Measurements from ENCODE around the gene P2RX1.

Gene P2RX1

GRCh38 chr17:3917391-3917931 is 1.2 kb upstream of the P2RX1 start:
- Histone ChIP-seq H3K9ac (ENCODE audit: low read length) (no peak overlapping the region), H3K4me3 (ENCODE audit: low read length) (peak overlapping the region; percentile 27), H3K27ac (ENCODE audit: low read depth, low read length) (peak overlapping the region; percentile 61), H3K27me3 (ENCODE audit: control insufficient read depth, insufficient read depth, low read length) (no peaks in the 10 kb centered on the region), H3K4me1 (ENCODE audit: control insufficient read depth, insufficient read depth, low read length) (peaks cover 4% of the 10 kb centered on the region), H3K36me3 (ENCODE audit: control insufficient read depth, insufficient read depth, low read length) (no peaks in the 10 kb centered on the region)

DNA sequence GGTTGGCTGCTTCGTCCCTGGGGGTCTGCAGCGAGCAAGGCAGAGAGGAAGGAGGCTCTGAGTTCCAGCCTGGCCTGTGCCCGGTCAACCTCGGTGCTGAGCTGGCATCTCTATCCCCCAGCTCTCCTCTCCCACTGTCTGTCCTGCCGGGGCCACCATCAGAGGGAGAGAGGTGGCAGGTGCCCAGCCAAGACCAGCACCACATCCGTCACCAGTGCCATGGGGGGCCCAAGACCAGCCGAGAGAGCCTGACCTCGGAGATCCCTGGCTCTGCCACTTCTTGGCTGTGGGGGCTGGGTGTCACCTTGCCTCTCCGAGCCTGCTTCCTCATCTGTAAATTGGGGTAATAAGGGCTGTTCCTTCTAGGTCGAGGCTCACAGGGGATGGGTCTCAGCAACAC is 560 bp upstream of the P2RX1 start:
- Histone ChIP-seq H3K27ac (ENCODE audit: low read depth, low read length) (peak overlapping the region; percentile 61), H3K4me1 (ENCODE audit: control insufficient read depth, insufficient read depth, low read length) (peaks cover 4% of the 10 kb centered on the region), H3K9ac (ENCODE audit: low read length) (no peak overlapping the region), H3K4me3 (ENCODE audit: low read length) (peak overlapping the region; percentile 27), H3K36me3 (ENCODE audit: control insufficient read depth, insufficient read depth, low read length) (no peaks in the 10 kb centered on the region), H3K27me3 (ENCODE audit: control insufficient read depth, insufficient read depth, low read length) (no peaks in the 10 kb centered on the region)

- Histone ChIP-seq H3K27ac (ENCODE audit: low read depth, low read length) (peak overlapping the region; percentile 37), H3K4me3 (ENCODE audit: low read length) (peak overlapping the region; percentile 47), H3K9ac (ENCODE audit: low read length) (no peak overlapping the region), H3K27me3 (ENCODE audit: control insufficient read depth, insufficient read depth, low read length) (no peaks in the 10 kb centered on the region), H3K4me1 (ENCODE audit: control insufficient read depth, insufficient read depth, low read length) (peaks cover 4% of the 10 kb centered on the region), H3K36me3 (ENCODE audit: control insufficient read depth, insufficient read depth, low read length) (no peaks in the 10 kb centered on the region)
Measured at GRCh38 chr17:3915581-3915994, 677 bp downstream of the P2RX1 start.

- Histone ChIP-seq H3K9ac (ENCODE audit: low read length) (peak overlapping the region; percentile 8), H3K4me3 (ENCODE audit: low read length) (peak overlapping the region; percentile 22), H3K27me3 (ENCODE audit: control insufficient read depth, insufficient read depth, low read length) (no peaks in the 10 kb centered on the region), H3K36me3 (ENCODE audit: control insufficient read depth, insufficient read depth, low read length) (no peaks in the 10 kb centered on the region), H3K27ac (ENCODE audit: low read depth, low read length) (peak overlapping the region; percentile 56), H3K4me1 (ENCODE audit: control insufficient read depth, insufficient read depth, low read length) (peaks cover 4% of the 10 kb centered on the region)
Measured at GRCh38 chr17:3914312-3914670, 2.0 kb downstream of the P2RX1 start.

GRCh38 chr17:3913531-3914311 is 2.5 kb downstream of the P2RX1 start:
- peaks cover 2% of the 10 kb centered on the region for H3K4me1 ChIP-seq (ENCODE audit: control insufficient read depth, insufficient read depth, low read length)
- H3K9ac ChIP-seq (ENCODE audit: low read length), result peak overlapping the region; percentile 8
- H3K4me3 ChIP-seq (ENCODE audit: low read length), result peak overlapping the region; percentile 22
- no peaks in the 10 kb centered on the region for H3K27me3 ChIP-seq (ENCODE audit: control insufficient read depth, insufficient read depth, low read length)
- H3K27ac ChIP-seq (ENCODE audit: low read depth, low read length), result peak overlapping the region; percentile 56
- H3K36me3 ChIP-seq (ENCODE audit: control insufficient read depth, insufficient read depth, low read length), result no peaks in the 10 kb centered on the region

GRCh38 chr17:3912827-3913226 is 3.4 kb downstream of the P2RX1 start:
- H3K4me3 ChIP-seq (ENCODE audit: low read length), result no peak overlapping the region
- H3K36me3 ChIP-seq (ENCODE audit: control insufficient read depth, insufficient read depth, low read length), result no peaks in the 10 kb centered on the region
- H3K4me1 ChIP-seq (ENCODE audit: control insufficient read depth, insufficient read depth, low read length), result no peaks in the 10 kb centered on the region
- H3K27me3 ChIP-seq (ENCODE audit: control insufficient read depth, insufficient read depth, low read length), result no peaks in the 10 kb centered on the region
- no peak overlapping the region for H3K27ac ChIP-seq (ENCODE audit: low read depth, low read length)
- no peak overlapping the region for H3K9ac ChIP-seq (ENCODE audit: low read length)

DNA sequence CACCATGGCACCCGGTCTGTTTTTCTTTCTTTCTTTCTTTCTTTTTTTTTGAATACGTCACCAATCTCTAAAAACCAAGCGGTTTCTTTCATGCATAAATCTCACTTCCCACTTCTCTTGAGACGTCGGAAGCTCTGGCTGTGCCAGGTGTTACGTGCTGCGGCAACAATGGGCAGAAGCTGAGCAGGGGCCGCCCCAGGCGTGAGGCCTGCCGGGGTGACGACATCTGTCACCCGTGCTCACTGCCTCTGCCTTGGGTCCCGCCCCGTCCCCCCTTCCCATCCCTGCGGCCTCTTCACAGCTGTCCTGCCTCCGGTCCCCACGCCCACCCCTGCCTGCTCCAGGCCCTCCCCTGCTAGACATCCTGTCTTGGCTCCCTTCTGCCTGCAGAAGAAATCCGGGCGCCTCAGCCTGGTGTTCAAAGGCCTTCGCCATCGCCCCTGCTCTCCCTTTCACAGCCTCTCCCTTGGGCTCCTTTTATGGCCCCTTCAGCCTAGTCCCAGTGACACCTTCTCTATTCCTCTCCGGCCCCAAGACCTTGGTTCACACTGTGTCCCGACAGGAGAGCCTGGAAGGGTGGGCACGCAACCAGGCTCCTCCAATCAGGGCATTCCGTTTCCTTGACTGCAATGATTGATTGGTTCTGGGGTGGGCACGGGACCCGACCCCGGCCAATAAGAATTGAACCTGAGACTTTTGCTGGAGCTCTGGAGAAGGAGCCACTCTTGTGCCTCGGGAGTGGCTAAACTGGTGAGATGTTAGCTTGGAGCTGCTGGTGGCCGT is 4.8 kb downstream of the P2RX1 start:
- Histone ChIP-seq H3K4me1 (ENCODE audit: control insufficient read depth, insufficient read depth, low read length) (no peaks in the 10 kb centered on the region), H3K36me3 (ENCODE audit: control insufficient read depth, insufficient read depth, low read length) (no peaks in the 10 kb centered on the region), H3K4me3 (ENCODE audit: low read length) (no peak overlapping the region), H3K27ac (ENCODE audit: low read depth, low read length) (no peak overlapping the region), H3K27me3 (ENCODE audit: control insufficient read depth, insufficient read depth, low read length) (no peaks in the 10 kb centered on the region), H3K9ac (ENCODE audit: low read length) (no peak overlapping the region)

DNA sequence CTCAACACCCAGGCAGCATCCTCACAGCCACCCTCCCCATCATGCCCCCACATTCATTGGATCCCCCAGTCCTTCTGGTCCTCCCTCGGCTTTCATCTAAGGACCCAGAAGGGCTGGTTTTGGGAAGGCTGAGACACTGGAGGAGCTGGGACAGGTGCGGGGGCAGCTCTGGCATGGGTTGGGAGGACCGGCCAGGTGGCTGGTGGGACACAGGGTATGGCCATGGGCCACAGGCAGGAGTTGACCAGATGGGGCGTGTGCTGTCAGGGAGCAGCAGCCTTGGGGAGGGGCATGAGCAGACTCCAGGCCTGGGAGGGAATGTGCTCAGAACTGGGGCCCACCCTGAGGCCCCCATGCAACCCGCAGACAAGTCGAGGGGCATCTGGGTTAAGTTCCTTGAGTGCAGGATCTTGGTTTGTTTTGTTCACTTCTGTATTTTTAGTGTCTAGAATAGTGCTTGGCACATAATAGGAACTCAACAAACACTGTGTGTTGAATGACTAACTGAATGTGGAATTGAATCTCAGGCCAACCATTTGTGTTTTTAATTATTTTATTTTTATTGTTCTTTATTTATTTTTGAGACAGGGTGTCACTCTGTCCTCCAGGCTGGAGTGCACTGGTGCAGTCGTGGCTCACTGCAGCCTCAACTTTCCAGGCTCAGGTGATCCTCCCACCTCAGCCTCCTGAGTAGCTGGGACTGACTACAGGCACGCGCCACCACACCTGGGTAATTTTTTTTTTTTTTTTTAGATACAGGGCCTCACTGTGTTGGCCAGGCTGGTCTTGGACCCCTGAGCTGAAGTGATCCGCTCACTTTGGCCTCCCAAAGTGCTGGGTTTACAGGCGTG is 5.6 kb downstream of the P2RX1 start:
- Histone ChIP-seq H3K36me3 (ENCODE audit: control insufficient read depth, insufficient read depth, low read length) (no peaks in the 10 kb centered on the region), H3K9ac (ENCODE audit: low read length) (no peak overlapping the region), H3K27me3 (ENCODE audit: control insufficient read depth, insufficient read depth, low read length) (no peaks in the 10 kb centered on the region), H3K27ac (ENCODE audit: low read depth, low read length) (no peak overlapping the region), H3K4me1 (ENCODE audit: control insufficient read depth, insufficient read depth, low read length) (no peaks in the 10 kb centered on the region), H3K4me3 (ENCODE audit: low read length) (no peak overlapping the region)

- no peak overlapping the region for H3K4me3 ChIP-seq (ENCODE audit: low read length)
- H3K9ac ChIP-seq (ENCODE audit: low read length), result no peak overlapping the region
- H3K27ac ChIP-seq (ENCODE audit: low read depth, low read length), result no peak overlapping the region
- H3K36me3 ChIP-seq (ENCODE audit: control insufficient read depth, insufficient read depth, low read length), result no peaks in the 10 kb centered on the region
- H3K4me1 ChIP-seq (ENCODE audit: control insufficient read depth, insufficient read depth, low read length), result no peaks in the 10 kb centered on the region
- no peaks in the 10 kb centered on the region for H3K27me3 ChIP-seq (ENCODE audit: control insufficient read depth, insufficient read depth, low read length)
Measured at GRCh38 chr17:3909257-3909656, 7.0 kb downstream of the P2RX1 start.

DNA sequence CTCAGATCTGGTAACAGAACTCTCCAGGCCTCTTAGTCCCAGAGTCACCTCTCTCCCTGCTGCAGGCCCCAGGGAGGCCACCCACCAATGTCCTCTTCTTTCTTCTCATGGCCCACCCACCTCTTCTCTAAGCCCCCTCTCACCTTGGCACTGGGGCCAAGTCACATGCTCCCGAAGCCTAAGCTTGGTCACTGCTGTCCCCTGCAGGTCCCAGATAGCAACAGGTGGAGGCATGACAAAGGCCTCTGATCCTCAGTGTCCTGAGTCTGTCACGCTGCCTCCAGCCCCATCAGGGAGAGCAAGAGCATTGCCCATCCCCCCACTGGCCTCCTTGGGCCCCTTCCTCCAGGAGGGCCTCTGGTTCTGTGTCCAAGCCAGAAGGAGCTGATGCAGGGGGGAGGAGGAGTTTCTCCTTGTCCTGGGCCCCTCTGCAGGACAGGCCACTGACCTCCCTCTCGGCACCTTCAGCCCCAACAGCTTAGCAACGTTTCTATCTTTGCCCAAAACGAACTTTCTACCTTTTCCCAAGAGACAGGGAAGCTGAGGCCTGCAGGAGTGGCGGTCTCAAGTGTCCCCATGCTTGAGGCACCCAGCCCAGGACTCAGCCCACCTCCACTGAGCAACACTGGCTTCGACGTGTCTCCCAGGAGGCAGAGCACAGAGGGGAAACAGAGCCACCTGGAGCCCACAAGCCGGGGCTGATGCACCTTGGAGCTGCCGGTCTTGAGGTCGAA is 8.6 kb downstream of the P2RX1 start:
- H3K4me3 ChIP-seq (ENCODE audit: low read length), result no peak overlapping the region
- no peaks in the 10 kb centered on the region for H3K36me3 ChIP-seq (ENCODE audit: control insufficient read depth, insufficient read depth, low read length)
- H3K27ac ChIP-seq (ENCODE audit: low read depth, low read length), result no peak overlapping the region
- H3K4me1 ChIP-seq (ENCODE audit: control insufficient read depth, insufficient read depth, low read length), result no peaks in the 10 kb centered on the region
- no peaks in the 10 kb centered on the region for H3K27me3 ChIP-seq (ENCODE audit: control insufficient read depth, insufficient read depth, low read length)
- no peak overlapping the region for H3K9ac ChIP-seq (ENCODE audit: low read length)

GRCh38 chr17:3906881-3907280 is 9.4 kb downstream of the P2RX1 start:
- Histone ChIP-seq H3K4me3 (ENCODE audit: low read length) (no peak overlapping the region), H3K27ac (ENCODE audit: low read depth, low read length) (no peak overlapping the region), H3K36me3 (ENCODE audit: control insufficient read depth, insufficient read depth, low read length) (no peaks in the 10 kb centered on the region)

More at GRCh38 chr17:3906881-3907280, 9.4 kb downstream of the P2RX1 start:
- no peak overlapping the region for H3K9ac ChIP-seq (ENCODE audit: low read length)
- no peaks in the 10 kb centered on the region for H3K27me3 ChIP-seq (ENCODE audit: control insufficient read depth, insufficient read depth, low read length)
- no peaks in the 10 kb centered on the region for H3K4me1 ChIP-seq (ENCODE audit: control insufficient read depth, insufficient read depth, low read length)

Measured in rectal smooth muscle tissue (tissue), 1 donor.